ENCODE results near the gene PIP4K2A. TPM values are rescaled to one million over a fixed set of nuclear protein-coding genes. Genes with fewer than 3 reads are reported as not detected.
"Not testable (repeated sequence)": the region's sequence is repeated elsewhere in the genome, so short reads cannot be mapped to it uniquely, and the experiment has no call there.

Gene PIP4K2A
- total RNA-seq = 43.6 TPM

- peak; percentile 68 to 81 (median 78) for DNase-seq (ENCODE audit: low read depth in 2 of 3, low spot score in 2 of 3)
Observed at GRCh38 chr10:22714479-22715289, at the start of gene PIP4K2A. PIP4K2A (minus strand) TSS chr10:22714578; CDS start chr10:22714326, 252 bp downstream.

GRCh38 chr10:22761569-22762220 lies 47.3 kb upstream of the PIP4K2A start:
- DNase-seq (ENCODE audit: low read depth in 2 of 3, low spot score in 2 of 3) = no peak

- DNase-seq (ENCODE audit: low read depth in 2 of 3, low spot score in 2 of 3) = no peak
Observed at GRCh38 chr10:22760025-22760424, 45.6 kb upstream of the PIP4K2A start.

DNA sequence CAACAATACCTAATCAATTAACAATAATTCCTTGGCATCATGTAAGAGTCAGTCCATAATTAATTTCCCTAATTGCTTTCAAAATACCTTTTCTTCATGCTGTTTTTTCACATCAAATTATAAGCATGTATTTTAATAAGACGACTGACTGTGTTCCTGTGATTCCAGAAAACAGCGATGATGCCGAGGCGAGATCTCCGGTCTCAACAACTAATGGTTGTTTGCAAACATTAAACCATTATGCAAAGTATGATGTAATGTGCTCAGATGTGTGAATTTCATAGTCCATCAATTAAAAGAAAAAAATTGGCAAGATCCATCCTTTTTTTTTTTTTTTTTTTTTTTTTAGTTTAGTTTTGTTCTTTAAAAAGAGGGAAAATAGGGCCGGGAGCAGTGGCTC lies 44.5 kb upstream of the PIP4K2A start:
- no peak for DNase-seq (ENCODE audit: low read depth in 2 of 3, low spot score in 2 of 3)

- no peak for DNase-seq (ENCODE audit: low read depth in 2 of 3, low spot score in 2 of 3)
Observed at GRCh38 chr10:22754296-22754695, 39.9 kb upstream of the PIP4K2A start.

- no peak for DNase-seq (ENCODE audit: low read depth in 2 of 3, low spot score in 2 of 3)
Observed at GRCh38 chr10:22753786-22754185, 39.4 kb upstream of the PIP4K2A start.

- no peak for DNase-seq (ENCODE audit: low read depth in 2 of 3, low spot score in 2 of 3)
Observed at GRCh38 chr10:22752272-22752889, 38.0 kb upstream of the PIP4K2A start.

GRCh38 chr10:22750131-22750530 lies 35.8 kb upstream of the PIP4K2A start:
- DNase-seq (ENCODE audit: low read depth in 2 of 3, low spot score in 2 of 3) = no peak

DNA sequence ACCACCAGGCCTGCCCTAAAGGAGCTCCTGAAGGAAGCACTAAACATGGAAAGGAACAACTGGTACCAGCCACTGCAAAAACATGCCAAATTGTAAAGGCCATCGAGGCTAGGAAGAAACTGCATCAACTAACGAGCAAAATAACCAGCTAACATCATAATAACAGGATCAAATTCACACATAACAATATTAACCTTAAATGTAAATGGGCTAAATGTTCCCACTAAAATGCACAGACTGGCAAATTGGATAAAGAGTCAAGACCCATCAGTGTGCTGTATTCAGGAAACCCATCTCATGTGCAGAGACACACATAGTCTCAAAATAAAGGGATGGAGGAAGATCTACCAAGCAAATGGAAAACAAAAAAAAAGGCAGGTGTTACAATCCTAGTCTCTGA lies 30.5 kb upstream of the PIP4K2A start:
- DNase-seq (ENCODE audit: low read depth in 2 of 3, low spot score in 2 of 3) = not testable (repeated sequence)

GRCh38 chr10:22742678-22743077 lies 28.3 kb upstream of the PIP4K2A start:
- peak in 2 of 3 donors; percentile 36 to 77 for DNase-seq (ENCODE audit: low read depth in 2 of 3, low spot score in 2 of 3)

- not testable (repeated sequence) for DNase-seq (ENCODE audit: low read depth in 2 of 3, low spot score in 2 of 3)
Observed at GRCh38 chr10:22741631-22742030, 27.3 kb upstream of the PIP4K2A start.

- no peak for DNase-seq (ENCODE audit: low read depth in 2 of 3, low spot score in 2 of 3)
Observed at GRCh38 chr10:22740180-22740579, 25.8 kb upstream of the PIP4K2A start.

DNA sequence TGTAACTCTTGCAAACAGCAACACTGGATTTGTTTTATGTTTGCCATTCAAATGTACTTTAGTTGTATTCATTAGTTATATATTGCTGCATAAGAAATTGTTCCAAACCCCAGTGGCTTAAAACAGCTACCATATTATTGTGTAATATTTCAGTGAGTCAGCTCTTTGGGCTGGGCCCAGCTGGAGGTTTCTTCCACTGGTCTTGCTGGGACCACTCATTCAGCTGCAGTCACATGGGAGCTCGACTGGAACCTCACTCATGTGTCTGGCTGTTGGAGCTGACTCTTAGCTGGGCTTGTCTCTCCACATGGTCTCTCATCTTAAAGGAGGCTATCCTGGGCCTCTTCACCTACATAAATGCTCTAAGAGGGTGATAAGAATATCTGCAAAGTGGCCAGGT lies 23.2 kb upstream of the PIP4K2A start:
- no peak for DNase-seq (ENCODE audit: low read depth in 2 of 3, low spot score in 2 of 3)

GRCh38 chr10:22736134-22736533 lies 21.8 kb upstream of the PIP4K2A start:
- no peak for DNase-seq (ENCODE audit: low read depth in 2 of 3, low spot score in 2 of 3)

- DNase-seq (ENCODE audit: low read depth in 2 of 3, low spot score in 2 of 3) = no peak
Observed at GRCh38 chr10:22733992-22734391, 19.6 kb upstream of the PIP4K2A start.

- no peak for DNase-seq (ENCODE audit: low read depth in 2 of 3, low spot score in 2 of 3)
Observed at GRCh38 chr10:22727663-22728062, 13.3 kb upstream of the PIP4K2A start.

- no peak for DNase-seq (ENCODE audit: low read depth in 2 of 3, low spot score in 2 of 3)
Observed at GRCh38 chr10:22727112-22727511, 12.7 kb upstream of the PIP4K2A start.

- no peak for DNase-seq (ENCODE audit: low read depth in 2 of 3, low spot score in 2 of 3)
Observed at GRCh38 chr10:22724773-22725172, 10.4 kb upstream of the PIP4K2A start.

DNA sequence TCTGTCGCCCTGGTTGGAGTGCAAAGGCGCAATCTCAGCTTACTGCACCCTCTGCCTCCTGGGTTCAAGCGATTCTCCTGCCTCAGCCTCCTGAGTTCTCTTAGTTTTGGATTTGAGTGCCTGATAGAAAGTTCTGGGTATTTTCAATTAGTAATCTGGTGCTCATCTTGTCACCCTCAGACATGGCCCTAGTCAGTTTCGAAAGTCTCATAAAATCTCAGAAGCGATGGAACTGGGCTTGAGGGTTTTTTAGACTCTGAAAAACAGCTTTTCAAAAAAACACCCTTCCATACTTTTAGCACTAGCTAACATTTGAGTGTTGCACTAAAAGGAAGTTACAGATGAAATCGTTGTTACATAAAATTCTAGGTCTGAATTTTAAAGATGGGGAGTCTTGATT lies 9.4 kb upstream of the PIP4K2A start:
- DNase-seq (ENCODE audit: low read depth in 2 of 3, low spot score in 2 of 3) = no peak

GRCh38 chr10:22723343-22723779 lies 9.0 kb upstream of the PIP4K2A start:
- peak in 1 of 3 donors; percentile 22 for DNase-seq (ENCODE audit: low read depth in 2 of 3, low spot score in 2 of 3)

DNA sequence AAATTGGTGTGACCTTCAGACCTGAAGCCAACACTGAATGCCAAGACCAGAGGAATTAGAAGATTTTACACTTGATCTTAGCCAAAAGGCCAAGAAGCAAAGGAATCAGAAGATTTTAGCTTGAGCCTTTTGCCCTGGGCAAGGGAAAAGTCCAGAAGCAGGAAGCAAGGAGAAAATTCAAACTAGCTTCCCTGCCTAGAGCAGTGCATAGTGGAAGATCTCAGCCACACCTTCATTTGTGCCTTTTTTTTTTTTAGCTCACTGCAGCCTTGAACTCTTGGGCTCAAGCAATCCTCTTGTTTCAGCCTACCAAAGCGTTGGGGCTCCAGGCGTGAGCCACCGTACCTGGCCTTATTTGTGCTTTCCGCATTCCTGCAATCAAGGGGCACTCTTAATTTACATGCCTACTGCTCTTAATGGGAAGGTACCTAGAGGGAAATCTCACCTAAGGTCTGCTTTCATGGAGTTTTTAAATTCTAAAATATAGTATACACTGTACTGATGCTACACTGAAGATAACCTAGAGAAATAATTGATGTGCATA lies 8.3 kb upstream of the PIP4K2A start:
- DNase-seq (ENCODE audit: low read depth in 2 of 3, low spot score in 2 of 3) = no peak
